ENCODE results near the gene VDAC2.
"Not testable (repeated sequence)": the region's sequence is repeated elsewhere in the genome, so short reads cannot be mapped to it uniquely, and the experiment has no call there.

Gene VDAC2

GRCh38 chr10:75199949-75200348 lies 10.6 kb upstream of the VDAC2 start:
- DNase-seq (ENCODE audit: low read depth, low spot score) = not testable (repeated sequence)

GRCh38 chr10:75201793-75202307 lies 8.7 kb upstream of the VDAC2 start:
- DNase-seq (ENCODE audit: low read depth, low spot score) = no peak

- DNase-seq (ENCODE audit: low read depth, low spot score) = no peak
Observed at GRCh38 chr10:75202321-75203045, 8.1 kb upstream of the VDAC2 start.

GRCh38 chr10:75203046-75203620 lies 7.5 kb upstream of the VDAC2 start:
- DNase-seq (ENCODE audit: low read depth, low spot score) = not testable (repeated sequence)

GRCh38 chr10:75203724-75204123 lies 6.9 kb upstream of the VDAC2 start:
- no peak for DNase-seq (ENCODE audit: low read depth, low spot score)

- DNase-seq (ENCODE audit: low read depth, low spot score) = no peak
Observed at GRCh38 chr10:75205908-75206307, 4.7 kb upstream of the VDAC2 start.

GRCh38 chr10:75206638-75207037 lies 4.0 kb upstream of the VDAC2 start:
- not testable (repeated sequence) for DNase-seq (ENCODE audit: low read depth, low spot score)

- DNase-seq (ENCODE audit: low read depth, low spot score) = no peak
Observed at GRCh38 chr10:75207079-75207856, 3.3 kb upstream of the VDAC2 start.

GRCh38 chr10:75207857-75208144 lies 2.8 kb upstream of the VDAC2 start:
- DNase-seq (ENCODE audit: low read depth, low spot score) = no peak

GRCh38 chr10:75208181-75208580 lies 2.4 kb upstream of the VDAC2 start:
- DNase-seq (ENCODE audit: low read depth, low spot score) = no peak

- DNase-seq (ENCODE audit: low read depth, low spot score) = no peak
Observed at GRCh38 chr10:75209086-75209920, 1.3 kb upstream of the VDAC2 start.

- peak; percentile 32 for DNase-seq (ENCODE audit: low read depth, low spot score)
Observed at GRCh38 chr10:75209921-75210281, 695 bp upstream of the VDAC2 start.

GRCh38 chr10:75211007-75211691 lies 553 bp downstream of the VDAC2 start:
- no peak for DNase-seq (ENCODE audit: low read depth, low spot score)

- DNase-seq (ENCODE audit: low read depth, low spot score) = no peak
Observed at GRCh38 chr10:75212343-75212742, 1.7 kb downstream of the VDAC2 start.

- DNase-seq (ENCODE audit: low read depth, low spot score) = no peak
Observed at GRCh38 chr10:75220274-75220673, 9.7 kb downstream of the VDAC2 start.

- DNase-seq (ENCODE audit: low read depth, low spot score) = not testable (repeated sequence)
Observed at GRCh38 chr10:75221492-75221891, 10.9 kb downstream of the VDAC2 start.

GRCh38 chr10:75223507-75223906 lies 12.9 kb downstream of the VDAC2 start:
- DNase-seq (ENCODE audit: low read depth, low spot score) = no peak

GRCh38 chr10:75226095-75226494 lies 15.5 kb downstream of the VDAC2 start:
- DNase-seq (ENCODE audit: low read depth, low spot score) = no peak

- no peak for DNase-seq (ENCODE audit: low read depth, low spot score)
Observed at GRCh38 chr10:75226656-75227055, 16.1 kb downstream of the VDAC2 start.

- no peak for DNase-seq (ENCODE audit: low read depth, low spot score)
Observed at GRCh38 chr10:75228278-75228677, 17.7 kb downstream of the VDAC2 start.

- no peak for DNase-seq (ENCODE audit: low read depth, low spot score)
Observed at GRCh38 chr10:75228834-75229233, 18.2 kb downstream of the VDAC2 start.

Data from smooth muscle cell of the brain vasculature (primary cell).